Measurements from ENCODE around the gene EBPL. TPM values are rescaled to one million over a fixed set of nuclear protein-coding genes. Genes with fewer than 3 reads are reported as not detected.

Gene EBPL
- total RNA-seq = 52.7 to 58.0 TPM (median 57.7 TPM) in 3 replicates

- Mint-ChIP-seq H3K4me1 (peaks cover 20% of the 10 kb centered on the region), H3K27ac (peak within 1 kb of the TSS; percentile 95), H3K4me3 (peak within 1 kb of the TSS; percentile 91), H3K27me3 (ENCODE audit: low read depth) (no peaks in the 10 kb centered on the region), H3K36me3 (peaks cover 10% of the 10 kb centered on the region), H3K9me3 (no peaks in the 10 kb centered on the region)
- TF ChIP-seq, protein P1, sequence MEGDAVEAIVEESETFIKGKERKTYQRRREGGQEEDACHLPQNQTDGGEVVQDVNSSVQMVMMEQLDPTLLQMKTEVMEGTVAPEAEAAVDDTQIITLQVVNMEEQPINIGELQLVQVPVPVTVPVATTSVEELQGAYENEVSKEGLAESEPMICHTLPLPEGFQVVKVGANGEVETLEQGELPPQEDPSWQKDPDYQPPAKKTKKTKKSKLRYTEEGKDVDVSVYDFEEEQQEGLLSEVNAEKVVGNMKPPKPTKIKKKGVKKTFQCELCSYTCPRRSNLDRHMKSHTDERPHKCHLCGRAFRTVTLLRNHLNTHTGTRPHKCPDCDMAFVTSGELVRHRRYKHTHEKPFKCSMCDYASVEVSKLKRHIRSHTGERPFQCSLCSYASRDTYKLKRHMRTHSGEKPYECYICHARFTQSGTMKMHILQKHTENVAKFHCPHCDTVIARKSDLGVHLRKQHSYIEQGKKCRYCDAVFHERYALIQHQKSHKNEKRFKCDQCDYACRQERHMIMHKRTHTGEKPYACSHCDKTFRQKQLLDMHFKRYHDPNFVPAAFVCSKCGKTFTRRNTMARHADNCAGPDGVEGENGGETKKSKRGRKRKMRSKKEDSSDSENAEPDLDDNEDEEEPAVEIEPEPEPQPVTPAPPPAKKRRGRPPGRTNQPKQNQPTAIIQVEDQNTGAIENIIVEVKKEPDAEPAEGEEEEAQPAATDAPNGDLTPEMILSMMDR (IDR thresholded peaks at IDR 0.05; ENCODE audit: unreplicated experiment) = no peak
- DNase-seq (ENCODE audit: low spot score in 2 of 2, unreplicated experiment in 2 of 2) = peak; percentile 84 to 92
These were observed at the start of gene EBPL for GRCh38 chr13:49690995-49691784. EBPL (minus strand) TSS chr13:49691486; CDS start chr13:49691424, 62 bp downstream.

- H3K9me3 Mint-ChIP-seq = no peaks in the 10 kb centered on the region
- DNase-seq (ENCODE audit: low spot score in 2 of 2, unreplicated experiment in 2 of 2) = no peak
- H3K36me3 Mint-ChIP-seq = peaks cover 38% of the 10 kb centered on the region
- no peak overlapping the region for H3K4me3 Mint-ChIP-seq
- TF ChIP-seq, protein P1 (IDR thresholded peaks at IDR 0.05; ENCODE audit: unreplicated experiment) = no peak
- H3K27ac Mint-ChIP-seq = no peak overlapping the region
- peaks cover 5% of the 10 kb centered on the region for H3K4me1 Mint-ChIP-seq
- H3K27me3 Mint-ChIP-seq (ENCODE audit: low read depth) = no peaks in the 10 kb centered on the region
These were observed 49.6 kb upstream of the EBPL start for GRCh38 chr13:49740870-49741269.

GRCh38 chr13:49739498-49740187 lies 48.4 kb upstream of the EBPL start:
- TF ChIP-seq, protein P1 (IDR thresholded peaks at IDR 0.05; ENCODE audit: unreplicated experiment) = no peak
- Mint-ChIP-seq H3K36me3 (peaks cover 32% of the 10 kb centered on the region), H3K4me1 (peaks cover 7% of the 10 kb centered on the region), H3K4me3 (no peak overlapping the region), H3K27me3 (ENCODE audit: low read depth) (no peaks in the 10 kb centered on the region), H3K27ac (no peak overlapping the region), H3K9me3 (no peaks in the 10 kb centered on the region)
- no peak for DNase-seq (ENCODE audit: low spot score in 2 of 2, unreplicated experiment in 2 of 2)

GRCh38 chr13:49733181-49733951 lies 42.1 kb upstream of the EBPL start:
- Mint-ChIP-seq H3K36me3 (peaks cover 14% of the 10 kb centered on the region), H3K4me1 (peaks cover 7% of the 10 kb centered on the region), H3K27ac (no peak overlapping the region), H3K4me3 (no peak overlapping the region), H3K27me3 (ENCODE audit: low read depth) (no peaks in the 10 kb centered on the region), H3K9me3 (peaks cover under 1% of the 10 kb centered on the region)
- DNase-seq (ENCODE audit: low spot score in 2 of 2, unreplicated experiment in 2 of 2) = no peak
- TF ChIP-seq, protein P1 (IDR thresholded peaks at IDR 0.05; ENCODE audit: unreplicated experiment) = no peak

GRCh38 chr13:49731766-49732165 lies 40.5 kb upstream of the EBPL start:
- DNase-seq (ENCODE audit: low spot score in 2 of 2, unreplicated experiment in 2 of 2) = no peak
- Mint-ChIP-seq H3K4me1 (peaks cover 7% of the 10 kb centered on the region), H3K36me3 (peaks cover 25% of the 10 kb centered on the region), H3K4me3 (no peak overlapping the region), H3K27me3 (ENCODE audit: low read depth) (no peaks in the 10 kb centered on the region), H3K27ac (no peak overlapping the region), H3K9me3 (peaks cover 3% of the 10 kb centered on the region)
- TF ChIP-seq, protein P1 (IDR thresholded peaks at IDR 0.05; ENCODE audit: unreplicated experiment) = no peak

All from mesothelial cell of epicardium (in vitro differentiated cells).